NCI-H2081 treated with DMSO at 0.1 percent for 48 hours (cell line): ENCODE results near the gene RNF121.
"Not testable (repeated sequence)": the region's sequence is repeated elsewhere in the genome, so short reads cannot be mapped to it uniquely, and the experiment has no call there.

ENCODE experiments used
- DNase-seq: peaks from one replicate; lab custom pipeline; 2025; lab: John Stamatoyannopoulos, UW

RNF121 gene

DNA sequence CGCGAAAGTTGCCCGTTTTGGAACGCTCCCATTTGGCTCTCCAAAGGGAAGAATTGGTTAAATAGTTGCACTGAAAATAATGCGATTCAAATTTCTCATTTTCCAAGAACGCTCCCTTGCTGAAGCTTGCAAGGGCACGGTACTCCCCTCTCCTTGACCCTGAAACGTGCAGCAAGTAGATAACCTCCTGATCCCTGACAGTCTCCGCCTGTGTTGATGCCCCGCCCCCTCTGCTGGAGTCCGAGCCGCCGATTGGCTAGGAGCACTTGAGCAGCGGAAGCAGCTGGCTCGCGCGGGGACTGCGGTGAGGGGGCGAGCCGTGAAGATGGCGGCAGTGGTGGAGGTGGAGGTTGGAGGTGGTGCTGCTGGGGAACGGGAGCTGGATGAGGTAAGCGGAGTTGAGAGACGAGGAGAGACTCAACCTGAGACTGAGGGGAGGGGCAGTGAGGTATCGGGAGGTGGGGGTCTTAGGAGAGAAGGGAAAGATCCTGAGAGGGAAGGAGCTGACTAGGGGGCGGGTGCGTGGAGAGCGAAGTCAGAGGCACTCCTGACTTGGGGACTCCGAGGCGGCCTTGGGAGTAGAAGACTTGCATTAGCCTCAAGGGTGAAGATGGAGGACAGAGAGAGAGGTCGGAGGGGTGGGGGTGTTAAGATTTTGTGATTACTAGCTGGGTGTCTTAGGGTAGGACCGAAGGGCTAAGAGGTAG is at the start of gene RNF121:
Gene RNF121 (plus strand): TSS at position 310 of the 707 bp plus-strand sequence. CDS start 16 bp downstream, at position 326.
- peak; percentile 88 for DNase-seq

DNA sequence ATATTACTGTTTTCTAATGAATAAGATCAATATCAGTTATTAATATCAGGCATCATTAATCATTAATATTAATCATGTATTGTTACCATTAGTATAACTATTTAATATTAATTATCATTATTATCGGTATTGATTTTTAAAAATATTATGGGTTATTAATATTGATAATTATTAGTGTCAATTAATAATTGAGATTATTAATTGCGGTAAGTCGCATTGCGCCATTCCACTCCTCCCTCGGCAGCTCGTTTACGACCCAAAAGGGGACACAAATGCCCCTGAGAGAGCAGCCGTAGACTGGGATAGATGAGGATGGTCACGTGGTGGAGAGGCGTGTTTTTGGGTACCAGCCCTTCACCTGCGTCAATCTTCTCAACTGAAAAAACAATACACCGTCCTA is 43.0 kb upstream of the RNF121 start:
- not testable (repeated sequence) for DNase-seq

DNA sequence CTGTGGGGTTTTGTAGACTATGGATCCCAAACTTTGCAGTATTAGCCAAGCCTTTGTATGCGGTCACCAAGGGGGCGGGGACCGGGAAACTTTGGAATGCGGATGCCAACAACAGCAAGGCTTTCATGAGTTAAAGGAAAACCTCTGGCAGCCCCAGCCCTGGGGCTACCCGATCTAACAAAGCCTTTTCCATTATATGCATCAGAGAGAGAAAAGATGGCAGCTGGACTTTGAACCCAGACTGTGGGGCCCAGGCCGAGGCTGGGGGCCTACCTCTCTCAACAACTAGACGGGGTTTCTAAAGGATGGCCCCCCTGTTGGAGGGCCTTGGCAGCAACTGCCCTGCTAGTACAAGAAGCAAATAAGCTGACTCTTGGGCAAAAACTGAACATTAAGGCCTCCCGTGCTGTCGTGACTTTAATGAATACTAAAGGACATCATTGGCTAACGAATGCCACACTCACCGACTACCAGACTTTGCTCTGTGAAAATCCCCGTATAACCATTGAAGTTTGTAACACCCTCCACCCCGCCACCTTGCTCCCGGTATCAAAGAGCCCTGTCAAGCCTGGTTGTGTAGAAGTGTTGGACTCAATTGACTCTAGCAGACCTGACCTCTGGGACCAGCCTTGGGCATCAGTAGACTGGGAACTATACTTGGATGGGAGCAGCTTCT is 40.4 kb upstream of the RNF121 start:
- not testable (repeated sequence) for DNase-seq

DNA sequence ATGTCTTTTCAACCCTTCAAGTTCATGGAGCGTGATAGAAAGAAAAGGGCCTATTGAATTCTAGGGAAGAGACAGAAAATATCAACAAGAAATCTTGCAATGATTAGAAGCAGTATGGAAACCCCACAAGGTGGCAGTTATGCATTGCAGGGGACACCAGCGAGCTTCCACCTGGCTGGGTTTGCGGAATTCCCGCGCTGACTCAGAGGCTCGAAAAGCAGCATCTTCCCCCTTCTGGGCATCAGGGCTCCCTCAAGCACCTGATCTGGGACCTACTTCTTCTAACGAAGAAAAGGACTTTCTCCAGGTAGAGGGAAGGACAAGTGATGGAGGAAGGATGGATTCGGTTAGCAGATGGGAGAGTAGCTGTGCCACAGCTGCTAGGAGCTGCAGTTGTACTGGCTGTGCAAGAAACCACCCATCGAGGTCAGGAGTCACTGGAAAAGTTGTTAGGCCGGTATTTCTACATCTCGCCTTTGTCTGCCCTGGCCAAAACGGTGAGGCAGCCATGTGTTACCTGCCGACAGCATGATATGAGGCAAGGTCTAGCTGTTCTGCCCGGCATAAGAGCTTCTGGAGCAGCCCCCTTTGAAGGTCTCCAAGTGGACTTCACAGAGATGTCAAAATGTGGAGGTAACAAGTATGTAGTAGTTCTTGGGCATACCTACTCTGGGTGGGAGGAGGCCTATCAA is 39.5 kb upstream of the RNF121 start:
- not testable (repeated sequence) for DNase-seq

DNA sequence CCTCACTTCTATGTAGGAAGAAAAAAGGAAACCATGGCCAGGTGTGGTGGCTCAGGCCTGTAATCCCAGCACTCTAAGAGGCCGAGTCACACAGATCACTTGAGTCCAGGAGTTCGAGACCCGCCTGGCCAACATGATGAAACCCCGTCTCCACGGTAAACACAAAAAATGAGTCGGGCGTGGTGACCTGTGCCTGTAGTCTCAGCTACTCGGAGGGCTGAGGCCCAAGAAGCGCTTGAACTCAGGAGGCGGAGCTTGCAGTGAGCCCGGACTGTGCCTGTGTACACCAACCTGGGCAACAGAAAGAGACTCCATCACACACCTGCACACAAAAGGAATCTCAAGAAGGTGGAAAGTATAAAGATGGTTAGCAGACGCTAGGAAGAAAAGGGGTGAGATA is 32.9 kb upstream of the RNF121 start:
- DNase-seq: no peak

DNA sequence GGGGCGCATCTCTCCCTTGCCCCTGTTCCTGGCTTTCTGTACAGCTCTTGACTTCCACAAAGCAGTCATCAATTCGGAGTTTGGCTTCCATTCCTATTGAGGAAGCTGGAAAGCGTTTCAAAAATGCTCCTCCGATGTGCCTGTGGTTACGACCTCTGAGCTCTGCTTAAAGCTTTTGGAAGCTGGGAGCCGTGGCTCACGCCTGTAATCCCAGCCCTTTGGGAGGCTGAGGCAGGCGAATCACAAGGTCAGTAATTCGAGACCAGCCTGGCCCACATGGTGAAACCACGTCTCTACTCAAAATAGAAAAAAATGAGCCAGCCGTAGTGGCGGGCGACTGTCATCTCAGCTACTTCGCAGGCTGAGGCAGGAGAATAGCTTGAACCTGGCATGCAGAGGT is 27.7 kb upstream of the RNF121 start:
- DNase-seq: not testable (repeated sequence)

DNA sequence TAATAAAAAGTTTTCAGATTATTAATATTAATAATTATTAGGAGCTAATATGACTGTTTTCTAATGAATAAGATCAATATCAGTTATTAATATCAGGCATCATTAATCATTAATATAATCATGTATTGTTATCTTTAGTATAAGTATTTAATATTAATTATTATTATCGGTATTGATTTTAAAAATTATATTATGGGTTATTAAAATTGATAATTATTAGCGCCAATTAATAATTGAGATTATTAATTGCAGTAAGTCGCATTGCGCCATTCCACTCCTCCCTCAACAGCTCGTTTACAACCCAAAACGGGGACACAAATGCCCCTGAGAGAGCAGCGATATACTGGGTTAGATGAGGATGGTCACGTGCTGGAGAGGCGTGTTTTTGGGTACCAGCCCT is 20.6 kb upstream of the RNF121 start:
- DNase-seq: no peak

DNA sequence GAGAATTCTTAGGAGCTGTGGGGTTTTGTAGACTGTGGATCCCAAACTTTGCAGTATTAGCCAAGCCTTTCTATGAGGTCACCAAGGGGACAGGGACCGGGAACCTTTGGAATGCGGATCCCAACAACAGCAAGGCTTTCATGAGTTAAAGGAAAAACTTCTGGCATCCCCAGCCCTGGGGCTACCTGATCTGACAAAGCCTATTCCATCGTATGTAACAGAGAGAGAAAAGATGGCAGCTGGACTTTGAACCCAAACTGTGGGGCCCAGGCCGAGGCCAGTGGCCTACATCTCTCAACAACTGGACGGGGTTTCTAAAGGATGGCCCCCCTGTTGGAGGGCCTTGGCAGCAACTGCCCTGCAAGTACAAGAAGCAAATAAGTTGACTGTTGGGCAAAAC is 18.1 kb upstream of the RNF121 start:
- not testable (repeated sequence) for DNase-seq

DNA sequence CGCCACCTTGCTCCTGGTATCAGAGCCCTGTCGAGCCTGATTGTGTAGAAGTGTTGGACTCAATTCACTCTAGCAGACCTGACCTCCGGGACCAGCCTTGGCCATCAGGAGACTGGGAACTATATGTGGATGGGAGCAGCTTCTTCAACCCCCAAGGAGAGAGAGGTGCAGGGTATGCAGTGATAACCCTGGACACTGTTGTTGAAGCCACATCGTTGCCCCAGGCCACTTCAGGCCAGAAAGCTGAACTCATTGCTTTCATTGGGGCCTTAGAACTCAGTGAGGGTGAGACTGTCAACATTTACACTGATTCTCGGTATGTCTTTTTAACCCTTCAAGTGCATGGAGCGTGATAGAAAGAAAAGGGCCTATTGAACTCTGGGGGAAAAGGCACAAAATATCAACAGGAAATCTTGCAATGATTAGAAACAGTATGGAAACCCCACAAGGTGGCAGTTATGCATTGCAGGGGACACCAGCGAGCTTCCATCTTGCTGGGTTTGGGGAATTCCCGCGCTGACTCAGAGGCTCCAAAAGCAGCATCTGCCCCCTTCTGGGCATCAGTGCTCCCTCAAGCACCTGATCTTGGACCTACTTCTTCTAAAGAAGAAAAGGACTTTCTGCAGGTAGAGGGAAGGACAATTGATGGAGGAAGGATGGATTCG is 17.4 kb upstream of the RNF121 start:
- DNase-seq: not testable (repeated sequence)

DNA sequence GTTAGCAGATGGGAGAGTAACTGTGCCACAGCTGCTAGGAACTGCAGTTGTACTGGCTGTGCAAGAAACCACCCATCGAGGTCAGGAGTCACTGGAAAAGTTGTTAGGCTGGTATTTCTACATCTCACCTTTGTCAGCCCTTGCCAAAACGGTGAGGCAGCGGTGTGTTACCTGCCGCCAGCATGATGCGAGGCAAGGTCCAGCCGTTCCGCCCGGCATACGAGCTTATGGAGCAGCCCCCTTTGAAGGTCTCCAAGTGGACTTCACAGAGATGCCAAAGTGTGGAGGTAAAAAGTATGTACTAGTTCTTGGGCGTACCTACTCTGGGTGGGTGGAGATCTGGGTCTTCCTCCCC is 16.9 kb upstream of the RNF121 start:
- DNase-seq: not testable (repeated sequence)

DNA sequence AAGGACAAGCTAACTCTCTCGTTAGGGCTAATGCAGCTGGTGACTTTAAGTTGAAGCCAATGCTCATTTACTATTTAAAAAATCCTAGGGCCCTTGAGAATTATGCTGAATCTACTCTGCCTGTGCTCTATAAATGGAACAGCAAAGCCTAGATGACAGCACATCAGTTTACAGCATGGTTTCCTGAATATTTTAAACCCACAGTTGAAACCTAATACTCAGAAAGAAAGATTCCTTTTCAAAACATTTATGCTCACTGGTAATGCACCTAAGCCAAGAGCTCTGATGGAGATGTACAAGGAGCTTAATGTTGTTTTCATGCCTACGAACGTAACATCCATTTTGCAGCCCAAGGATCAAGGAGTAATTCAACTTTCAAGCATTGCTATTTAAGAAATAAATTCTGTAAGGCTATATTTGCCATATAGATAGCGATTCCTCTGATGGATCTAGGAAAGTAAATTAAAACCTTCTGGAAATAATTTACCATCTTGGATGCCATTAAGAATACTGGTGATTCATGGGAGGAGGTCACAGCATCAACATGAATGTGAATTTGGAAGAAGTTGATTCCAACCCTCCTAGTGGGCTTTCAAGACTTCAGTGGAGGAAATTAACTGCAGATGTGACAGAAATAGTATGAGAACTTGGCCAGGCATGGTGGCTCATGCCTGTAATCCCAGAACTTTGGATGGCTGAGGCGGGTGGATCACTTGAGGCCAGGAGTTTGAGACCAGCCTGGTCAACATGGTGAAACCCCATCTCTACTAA is 14.9 kb upstream of the RNF121 start:
- no peak for DNase-seq

DNA sequence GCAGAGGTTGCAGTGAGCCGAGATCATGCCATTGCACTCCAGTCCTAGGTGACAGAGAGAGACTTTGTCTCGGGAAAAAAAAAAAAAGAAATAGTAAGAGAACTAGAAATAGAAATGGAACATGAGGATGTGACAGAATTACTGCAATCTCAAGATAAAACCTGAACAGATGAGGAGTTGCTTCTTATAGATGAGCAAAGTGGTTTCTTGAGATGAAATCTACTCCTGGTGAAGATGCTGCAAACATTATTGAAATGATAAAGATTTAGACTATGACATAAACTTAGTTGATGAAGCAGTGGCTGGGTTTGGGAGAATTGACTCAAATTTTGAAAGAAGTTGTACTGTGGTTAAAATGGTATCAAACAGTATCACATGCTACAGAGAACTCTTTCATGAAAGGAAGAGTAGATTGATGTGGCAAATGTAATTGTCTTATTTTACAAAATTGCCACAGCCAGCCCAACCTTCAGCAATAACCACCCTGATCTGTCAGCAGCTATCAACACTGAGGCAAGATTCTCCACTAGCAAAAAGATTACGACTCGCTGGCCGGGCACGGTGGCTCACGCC is 14.1 kb upstream of the RNF121 start:
- DNase-seq: no peak

DNA sequence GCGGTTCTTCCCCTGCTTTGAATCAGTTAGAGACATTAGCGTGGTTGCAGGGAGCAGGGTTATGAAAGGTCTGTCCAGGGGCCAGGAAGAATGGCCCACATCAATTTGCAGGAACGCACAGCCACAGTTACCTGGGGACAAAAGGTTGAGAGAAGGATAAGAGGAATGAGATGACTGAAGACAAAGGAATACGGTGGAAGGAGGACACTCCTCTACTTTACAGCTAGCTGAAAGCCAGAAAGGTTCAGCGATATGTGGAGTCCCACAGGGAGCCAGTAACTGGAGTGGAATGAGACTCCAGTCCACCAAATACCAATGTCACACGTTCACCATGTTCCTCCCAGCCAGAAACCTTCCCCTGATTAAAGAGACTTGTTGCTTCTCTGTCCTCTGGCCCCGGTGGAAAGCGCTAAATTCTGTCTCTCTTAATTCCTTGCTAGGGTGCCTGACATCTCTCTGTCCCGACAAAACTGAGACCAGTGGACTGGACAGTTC is 11.2 kb upstream of the RNF121 start:
- DNase-seq: no peak

DNA sequence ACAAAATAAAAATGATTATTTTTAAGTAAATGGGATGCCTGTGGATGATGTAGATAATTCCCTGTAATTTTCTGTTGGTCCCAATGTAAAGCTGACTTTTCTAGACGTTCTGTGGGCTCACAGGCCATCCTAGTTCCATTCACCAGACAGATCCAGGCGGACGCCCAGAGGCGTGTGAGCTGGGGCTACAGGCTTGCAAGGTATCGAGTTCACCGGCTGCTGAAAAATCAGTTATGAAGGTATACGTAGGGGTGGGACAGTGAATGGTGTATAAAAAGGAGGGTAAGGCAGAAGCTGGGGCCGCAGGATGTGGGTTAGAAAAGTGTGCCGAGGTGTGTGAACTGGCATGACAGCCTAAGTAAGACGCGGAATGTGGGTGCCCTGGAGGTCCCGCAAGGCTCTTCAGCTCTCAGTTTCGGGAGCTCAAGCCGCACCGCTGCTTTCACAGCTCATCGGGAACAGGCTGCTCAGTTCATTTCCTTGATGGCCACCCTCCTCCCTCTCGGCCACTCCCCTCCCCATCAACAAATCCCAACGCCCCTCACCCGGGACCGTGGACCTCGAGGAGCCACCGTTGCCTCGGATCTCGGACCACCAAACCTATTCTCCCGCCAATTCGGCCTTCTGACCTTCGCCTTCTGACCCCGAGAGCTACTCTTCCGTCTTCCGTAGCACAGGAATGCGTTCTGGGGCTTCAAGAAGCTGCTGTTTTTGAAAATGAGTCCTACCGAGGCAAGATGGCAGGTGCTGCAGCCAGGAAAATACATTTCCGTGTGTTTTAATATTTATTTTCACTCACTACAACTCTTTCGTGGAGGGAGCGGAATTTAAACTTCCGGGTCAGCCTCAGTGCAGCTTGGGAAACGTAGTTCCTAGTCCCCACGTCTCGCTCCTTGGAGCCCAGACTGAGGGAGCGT is 768 bp upstream of the RNF121 start, which contains the start of gene XNDC1N:
Gene XNDC1N (minus strand): TSS at position 775 of the 917 bp plus-strand sequence. CDS start 5,241 bp downstream, outside the sequence.
- peak; percentile 68 for DNase-seq

DNA sequence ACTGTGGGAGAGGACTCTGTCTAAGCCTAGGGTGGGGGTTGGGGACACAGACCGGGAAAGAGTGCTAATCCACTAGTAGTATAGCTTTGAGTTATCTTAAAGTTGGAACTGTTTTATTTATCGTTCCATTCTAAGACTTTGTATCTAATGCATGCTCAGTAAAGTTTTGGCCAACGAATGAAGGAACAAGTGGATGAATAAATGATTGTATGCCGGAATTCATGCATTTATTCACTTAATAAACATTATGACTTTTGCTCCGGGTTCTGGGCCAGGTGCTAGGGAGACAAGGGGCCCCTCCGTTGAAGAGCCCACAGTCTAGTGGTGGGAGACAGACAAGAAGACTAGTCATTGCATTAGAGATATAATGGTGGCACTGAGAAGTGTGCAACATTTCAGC is 645 bp downstream of the RNF121 start:
- no peak for DNase-seq

DNA sequence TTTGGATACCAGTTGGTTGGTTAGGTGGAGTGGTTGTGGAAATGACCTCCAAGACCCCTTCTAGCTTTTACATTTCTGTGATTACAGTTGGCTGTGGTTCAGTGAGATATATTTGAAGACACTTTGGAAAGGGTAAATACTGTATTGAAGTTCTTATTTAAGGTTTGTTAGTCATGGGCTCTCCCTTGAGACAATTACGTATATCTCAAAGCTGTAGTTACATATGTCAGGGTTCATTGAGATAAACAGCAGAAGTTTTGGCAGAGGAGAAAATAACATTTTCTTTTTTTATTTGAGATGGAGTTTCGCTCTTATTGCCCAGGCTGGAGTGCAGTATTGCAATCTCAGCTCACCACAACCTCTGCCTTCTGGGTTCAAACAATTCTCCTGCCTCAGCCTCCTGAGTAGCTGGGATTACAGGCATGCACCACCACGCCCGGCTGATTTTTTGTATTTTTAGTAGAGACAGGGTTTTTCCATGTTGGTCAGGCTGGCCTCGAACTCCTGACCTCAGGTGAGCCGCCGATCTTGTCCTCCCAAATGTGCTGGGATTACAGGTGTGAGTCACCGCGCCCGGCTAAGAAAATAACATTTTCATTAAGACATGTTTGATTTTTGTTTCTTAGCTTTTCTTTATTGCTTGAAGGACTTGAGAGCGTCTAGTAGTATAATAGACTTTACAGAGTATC is 1.9 kb downstream of the RNF121 start:
- no peak for DNase-seq

DNA sequence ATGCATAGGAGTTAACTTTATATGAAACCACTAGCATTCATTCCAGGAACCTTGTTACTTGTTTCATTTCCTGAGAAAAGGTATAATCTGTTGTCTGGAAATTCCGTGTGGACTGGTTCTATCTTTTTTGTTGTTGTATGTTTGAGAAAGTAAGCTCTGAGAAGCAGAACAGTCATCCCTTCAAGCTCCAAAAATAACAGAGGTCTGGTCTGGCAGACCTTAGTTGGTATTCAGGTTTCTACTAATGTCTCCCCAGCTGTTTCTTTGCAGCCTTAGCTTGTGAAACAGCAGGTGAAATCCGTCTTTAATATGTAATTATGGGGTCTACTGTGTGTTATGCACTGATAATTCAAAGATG is 2.4 kb downstream of the RNF121 start:
- DNase-seq: no peak

DNA sequence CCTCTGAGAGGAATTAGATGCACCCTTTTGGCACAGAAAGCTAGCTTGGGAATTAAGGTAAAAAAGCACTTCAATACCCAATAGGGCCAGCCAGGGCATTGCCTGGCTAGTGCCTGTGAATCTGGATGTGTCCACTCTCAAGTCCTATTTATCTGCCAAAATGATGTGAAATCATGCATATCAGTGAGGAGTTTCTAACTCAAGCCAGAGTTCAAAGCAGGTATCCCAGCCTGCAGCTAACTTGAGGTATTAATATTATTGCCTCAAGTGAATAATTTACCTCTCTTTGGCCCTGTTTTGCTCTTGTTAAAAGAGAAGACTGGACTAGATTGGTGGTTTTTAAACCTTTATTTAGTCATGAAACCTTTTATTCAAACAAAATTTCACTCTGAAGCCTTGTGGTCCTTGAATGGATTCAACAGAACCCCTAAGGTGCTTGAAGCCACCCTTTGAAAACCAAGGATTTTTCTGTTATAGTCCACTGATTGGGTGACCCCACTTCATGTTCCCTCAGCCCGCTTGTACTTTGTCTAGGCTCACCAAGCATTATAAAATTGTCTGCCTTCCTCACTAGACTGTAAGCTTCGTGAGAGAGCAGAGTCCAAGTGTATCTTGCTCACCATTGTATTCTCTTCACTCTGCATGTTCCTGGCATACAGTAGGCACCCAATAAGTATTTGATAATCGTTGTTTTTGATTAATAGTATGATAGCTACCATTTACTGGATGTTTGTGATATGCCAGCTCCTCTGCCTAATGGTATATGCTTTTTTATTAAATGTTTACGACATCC is 4.5 kb downstream of the RNF121 start:
- DNase-seq: no peak

DNA sequence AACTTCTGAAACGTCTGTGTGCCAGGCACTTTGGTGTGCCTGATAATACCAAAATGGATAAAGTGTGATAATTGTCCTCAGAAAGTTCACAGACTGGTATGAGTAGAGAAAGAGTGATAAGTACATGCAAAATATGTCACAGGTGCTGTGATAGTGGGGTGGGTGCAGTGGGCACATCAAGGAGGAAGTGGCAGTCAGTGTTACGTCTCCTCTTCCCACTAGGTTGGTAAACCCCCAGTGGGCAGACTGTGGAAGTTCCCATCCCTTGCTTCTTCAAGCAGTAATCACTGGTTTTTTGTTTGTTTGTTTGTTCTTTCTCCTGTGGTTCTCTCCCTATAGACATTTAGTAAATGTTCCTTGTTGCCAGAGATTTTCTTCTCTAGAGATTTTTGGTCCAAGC is 5.4 kb downstream of the RNF121 start:
- DNase-seq: no peak
